Fibroblast of mammary gland (primary cell): ENCODE results near the gene GRHL3.

ENCODE experiments used
- DNase-seq: peaks from one replicate; pipeline ENCODE4 v3.0.0-alpha.2; 2010; ENCODE audit warnings: low read depth
- H3K4me3 ChIP-seq: 2 replicates; pipeline ENCODE4 v1.5.1; 2011; ENCODE audit warnings: low read depth, mild to moderate bottlenecking, low read length, moderate library complexity; ENCODE audit not compliant: control insufficient read depth
- CTCF ChIP-seq: conservative IDR thresholded peaks from 2 replicates; pipeline ENCODE4 v1.5.1; 2011; ENCODE audit warnings: low read depth, low read length, inconsistent platforms; ENCODE audit not compliant: control insufficient read depth, insufficient read depth

Gene GRHL3

GRCh38 chr1:24279590-24280232, 39.4 kb upstream of the GRHL3 start:
- no peak for DNase-seq
- no peak overlapping the region for H3K4me3 ChIP-seq
- TF ChIP-seq CTCF = no peak

- no peak overlapping the region for H3K4me3 ChIP-seq
- no peak for DNase-seq
- TF ChIP-seq CTCF = no peak
Measured at GRCh38 chr1:24281591-24281990, 37.6 kb upstream of the GRHL3 start.

GRCh38 chr1:24282491-24282890, 36.7 kb upstream of the GRHL3 start:
- H3K4me3 ChIP-seq = no peak overlapping the region
- TF ChIP-seq CTCF = no peak
- no peak for DNase-seq

GRCh38 chr1:24283326-24284155, 35.6 kb upstream of the GRHL3 start:
- peak; percentile 83 for DNase-seq
- TF ChIP-seq CTCF = no peak
- no peak overlapping the region for H3K4me3 ChIP-seq

GRCh38 chr1:24284156-24284471, 35.0 kb upstream of the GRHL3 start:
- no peak for TF ChIP-seq CTCF
- no peak overlapping the region for H3K4me3 ChIP-seq

GRCh38 chr1:24285231-24285630, 33.9 kb upstream of the GRHL3 start:
- no peak for DNase-seq
- no peak for TF ChIP-seq CTCF
- no peak overlapping the region for H3K4me3 ChIP-seq

More at GRCh38 chr1:24284156-24284471, 35.0 kb upstream of the GRHL3 start:
- no peak for DNase-seq
